BJ (cell line): ENCODE results near the gene IL10RB. TPM values are rescaled to one million over a fixed set of nuclear protein-coding genes. Genes with fewer than 3 reads are reported as not detected.

Experiments
- CTCF ChIA-PET: fragments of 350-600 bp; formaldehyde crosslinking; extraction: SDS; loops from one replicate; lab custom pipeline; 2021; ENCODE audit warnings: antibody characterized with exemption, inconsistent platforms; lab: Yijun Ruan, JAX
- POLR2A ChIA-PET: fragments of 300-600 bp; sonication (Branson Sonifier 250); formaldehyde crosslinking; extraction: SDS; loops from one replicate; lab custom pipeline; 2021; ENCODE audit warnings: antibody characterized with exemption; lab: Charles Lee
- DNase-seq: peaks from one replicate; pipeline ENCODE4 v3.0.0-alpha.2; 2011; ENCODE audit warnings: low read depth
- H3K27me3 ChIP-seq: 2 replicates; pipeline ENCODE4 v1.6.0; 2011; ENCODE audit warnings: low read length; ENCODE audit not compliant: control insufficient read depth, insufficient read depth
- H3K36me3 ChIP-seq: 2 replicates; pipeline ENCODE4 v1.5.1; 2011; ENCODE audit warnings: low read length; ENCODE audit not compliant: control insufficient read depth, insufficient read depth
- H3K4me3 ChIP-seq: 2 replicates; pipeline ENCODE4 v1.5.1; 2011; ENCODE audit warnings: low read depth, mild to moderate bottlenecking, control low read depth, low read length
- CTCF ChIP-seq: IDR thresholded peaks from 2 replicates; pipeline ENCODE4 v1.5.1; 2011; ENCODE audit warnings: low read depth, mild to moderate bottlenecking, control low read depth, inconsistent platforms, low read length, moderate library complexity; ENCODE audit not compliant: insufficient read depth
- polyA plus RNA-seq: library from polyadenylated mRNA; depleted of rRNA; stranded (reverse); fragments of >200 nt; gene quantifications from 2 replicates; pipeline ENCODE4 v1.2.3, GENCODE V29; 2011

IL10RB gene
- polyA plus RNA-seq, 1 experiment: 56.8 TPM

GRCh38 chr21:33302796-33303195 lies 36.6 kb downstream of the IL10RB start:
- Histone ChIP-seq H3K36me3 (no peaks in the 10 kb centered on the region), H3K4me3 (no peak overlapping the region), H3K27me3 (no peaks in the 10 kb centered on the region)
- CTCF ChIA-PET: interaction anchor here (0.6 kb wide), 1 partner anchor 762 kb away, joined by 3 read pairs; no protein-coding TSS in a partner anchor
- no peak for DNase-seq
- POLR2A ChIA-PET: no interaction called here
- TF ChIP-seq CTCF: no peak

GRCh38 chr21:33305344-33305671 lies 39.1 kb downstream of the IL10RB start:
- Histone ChIP-seq H3K4me3 (no peak overlapping the region), H3K36me3 (no peaks in the 10 kb centered on the region), H3K27me3 (no peaks in the 10 kb centered on the region)
- TF ChIP-seq CTCF: no peak
- POLR2A ChIA-PET: no interaction called here
- CTCF ChIA-PET: no interaction called here
- no peak for DNase-seq

GRCh38 chr21:33305938-33306337 lies 39.8 kb downstream of the IL10RB start:
- no peak for DNase-seq
- ChIA-PET POLR2A (no interaction called here), CTCF (no interaction called here)
- Histone ChIP-seq H3K36me3 (no peaks in the 10 kb centered on the region), H3K27me3 (no peaks in the 10 kb centered on the region), H3K4me3 (no peak overlapping the region)
- TF ChIP-seq CTCF: no peak

- Histone ChIP-seq H3K36me3 (no peaks in the 10 kb centered on the region), H3K4me3 (no peak overlapping the region), H3K27me3 (no peaks in the 10 kb centered on the region; the same call in none of the 2 replicates)
- CTCF ChIA-PET: interaction anchor here (1.1 kb wide), 1 partner anchor 9 kb away, joined by 3 read pairs; no protein-coding TSS in a partner anchor
- no peak for TF ChIP-seq CTCF
- POLR2A ChIA-PET: interaction anchor here (0.6 kb wide), 1 partner anchor 1001 kb away, joined by 7 read pairs; no protein-coding TSS in a partner anchor
- DNase-seq: no peak
Observed at GRCh38 chr21:33308586-33309490, 42.7 kb downstream of the IL10RB start.

GRCh38 chr21:33309778-33310177 lies 43.6 kb downstream of the IL10RB start:
- POLR2A ChIA-PET: interaction anchor here (0.6 kb wide), 1 partner anchor 1002 kb away, joined by 7 read pairs; no protein-coding TSS in a partner anchor
- CTCF ChIA-PET: no interaction called here

More at GRCh38 chr21:33309778-33310177, 43.6 kb downstream of the IL10RB start:
- TF ChIP-seq CTCF: no peak
- no peak overlapping the region for H3K4me3 ChIP-seq
- DNase-seq: no peak
- no peaks in the 10 kb centered on the region for H3K36me3 ChIP-seq
- no peaks in the 10 kb centered on the region; the same call in none of the 2 replicates for H3K27me3 ChIP-seq
